ENCODE data around the gene SGK1. TPM values are rescaled to one million over a fixed set of nuclear protein-coding genes. Genes with fewer than 3 reads are reported as not detected.

The SGK1 gene
- total RNA-seq, 1 experiment from 2014 or later, result 7.8 TPM

DNA sequence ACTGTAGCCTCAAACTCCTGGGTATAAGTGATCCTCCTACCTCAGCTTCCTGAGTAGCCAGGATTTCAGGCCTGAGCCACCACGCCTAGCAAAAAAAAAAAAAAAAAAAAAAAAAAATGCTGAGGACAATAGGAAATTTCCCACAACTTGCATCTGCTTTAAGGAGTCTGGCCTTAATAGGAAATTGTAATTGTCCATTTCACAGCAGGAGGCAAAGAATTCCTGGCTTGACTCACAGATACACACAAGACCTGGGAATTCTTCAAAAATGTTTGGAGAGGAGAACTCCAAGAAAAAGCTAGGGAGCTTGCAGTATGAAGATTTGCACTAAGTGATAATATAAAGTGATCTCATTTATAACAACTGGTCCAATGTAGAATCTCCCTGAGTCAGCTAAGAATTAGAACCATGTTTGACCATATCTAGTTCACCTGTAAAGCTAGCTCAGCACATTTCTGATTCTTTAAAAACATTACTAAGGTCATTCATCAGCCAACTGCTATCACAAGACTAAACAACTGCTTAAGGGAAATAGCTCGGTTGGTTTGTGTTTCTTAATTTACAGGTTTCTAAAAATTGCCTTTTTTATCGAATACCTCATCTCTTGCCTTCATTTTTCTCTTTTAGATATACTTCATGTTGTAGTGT lies 185.3 kb downstream of the SGK1 start:
- no peak overlapping the region for H3K4me3 Mint-ChIP-seq
- Histone ChIP-seq H3T11ph (ENCODE audit: low read length) (no peak overlapping the region), H3K9me3 (ENCODE audit: control insufficient read depth, low read depth, low read length) (no peaks in the 10 kb centered on the region), H4K91ac (ENCODE audit: insufficient read length, low read depth, low read length) (no peak overlapping the region), H2BK20ac (ENCODE audit: low read depth, low read length, poor library complexity, severe bottlenecking) (no peak overlapping the region), H3K4me2 (ENCODE audit: insufficient read depth, insufficient read length, low read length) (no peak overlapping the region), H4K8ac (replicated peaks; ENCODE audit: insufficient read length, low read depth, low read length) (no peak overlapping the region), H3K4me1 (ENCODE audit: insufficient read depth, low read length) (no peaks in the 10 kb centered on the region), H3K9ac (ENCODE audit: extremely low read depth, insufficient read length, low read length) (no peak overlapping the region), H2BK120ac (ENCODE audit: low read depth, low read length, poor library complexity, severe bottlenecking) (no peak overlapping the region), H3K56ac (ENCODE audit: insufficient read length, low read depth, low read length) (no peak overlapping the region), H2BK15ac (ENCODE audit: low read depth, low read length) (no peak overlapping the region), H2BK12ac (ENCODE audit: insufficient read length, low read depth, low read length) (no peak overlapping the region), H3K79me2 (ENCODE audit: insufficient read depth, low read length) (no peaks in the 10 kb centered on the region), H4K20me1 (ENCODE audit: control insufficient read depth, insufficient read depth, insufficient read length) (no peaks in the 10 kb centered on the region), H3K27ac (ENCODE audit: insufficient read length, low read depth, low read length) (no peak overlapping the region), H3K79me1 (ENCODE audit: insufficient read depth, low read depth, low read length, poor library complexity, severe bottlenecking) (no peaks in the 10 kb centered on the region), H3K4ac (ENCODE audit: low read depth, low read length) (no peak overlapping the region), H2BK5ac (ENCODE audit: insufficient read length, low read length) (no peak overlapping the region), H2AFZ (ENCODE audit: low read length) (no peak overlapping the region), H3K14ac (ENCODE audit: insufficient read depth, low read length) (no peak overlapping the region), H3K23ac (ENCODE audit: insufficient read length, low read depth, low read length) (no peak overlapping the region), H3K27me3 (ENCODE audit: insufficient read depth, low read length) (no peaks in the 10 kb centered on the region), H4K5ac (ENCODE audit: insufficient read length, low read depth, low read length) (no peak overlapping the region), H3K18ac (ENCODE audit: insufficient read length, low read depth, low read length) (no peak overlapping the region), H2AK5ac (ENCODE audit: insufficient read length, low read length) (no peak overlapping the region), H3K23me2 (ENCODE audit: insufficient read length, low read depth, low read length, poor library complexity, severe bottlenecking) (no peaks in the 10 kb centered on the region)
- H3K36me3 Mint-ChIP-seq (ENCODE audit: insufficient read depth in 1 of 3, low read depth in 3 of 3), result no peaks in the 10 kb centered on the region; a peak in 1 of 7 replicates
- no peak for DNase-seq
- H3K4me1 Mint-ChIP-seq, result no peaks in the 10 kb centered on the region
- no peaks in the 10 kb centered on the region; a peak in 2 of 5 replicates for H3K9me3 Mint-ChIP-seq
- no peaks in the 10 kb centered on the region for H3K27me3 Mint-ChIP-seq (ENCODE audit: low read depth)
- H3K27ac Mint-ChIP-seq, result no peak overlapping the region
- TF ChIP-seq, protein P1, sequence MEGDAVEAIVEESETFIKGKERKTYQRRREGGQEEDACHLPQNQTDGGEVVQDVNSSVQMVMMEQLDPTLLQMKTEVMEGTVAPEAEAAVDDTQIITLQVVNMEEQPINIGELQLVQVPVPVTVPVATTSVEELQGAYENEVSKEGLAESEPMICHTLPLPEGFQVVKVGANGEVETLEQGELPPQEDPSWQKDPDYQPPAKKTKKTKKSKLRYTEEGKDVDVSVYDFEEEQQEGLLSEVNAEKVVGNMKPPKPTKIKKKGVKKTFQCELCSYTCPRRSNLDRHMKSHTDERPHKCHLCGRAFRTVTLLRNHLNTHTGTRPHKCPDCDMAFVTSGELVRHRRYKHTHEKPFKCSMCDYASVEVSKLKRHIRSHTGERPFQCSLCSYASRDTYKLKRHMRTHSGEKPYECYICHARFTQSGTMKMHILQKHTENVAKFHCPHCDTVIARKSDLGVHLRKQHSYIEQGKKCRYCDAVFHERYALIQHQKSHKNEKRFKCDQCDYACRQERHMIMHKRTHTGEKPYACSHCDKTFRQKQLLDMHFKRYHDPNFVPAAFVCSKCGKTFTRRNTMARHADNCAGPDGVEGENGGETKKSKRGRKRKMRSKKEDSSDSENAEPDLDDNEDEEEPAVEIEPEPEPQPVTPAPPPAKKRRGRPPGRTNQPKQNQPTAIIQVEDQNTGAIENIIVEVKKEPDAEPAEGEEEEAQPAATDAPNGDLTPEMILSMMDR (conservative IDR thresholded peaks at IDR 0.05), result no peak
- no CpG with 5 or more reads among the region's 3 CpGs for WGBS (ENCODE audit: extremely low coverage, insufficient read length, low lambda C conversion rate)
